GM23338 (cell line): ENCODE measurements around the gene VTCN1. TPM values are rescaled to one million over a fixed set of nuclear protein-coding genes. Genes with fewer than 3 reads are reported as not detected.

Experiments used
- ATAC-seq: fragments of 200-7000 bp; cut with Tn5 transposase; 3 replicates; pipeline ENCODE4 v1.9.1; 2020
- DNase-seq: peaks from one replicate; pipeline ENCODE4 v3.0.0-alpha.2; 2015; ENCODE audit warnings: low spot score
- H2AFZ ChIP-seq: fragments of 200-600 bp; sonication (generic); 2 replicates; pipeline ENCODE4 v1.8.0; 2016; ENCODE audit warnings: antibody characterized with exemption, mild to moderate bottlenecking, moderate library complexity
- H3F3A ChIP-seq: fragments of 200-600 bp; sonication (generic); replicated peaks from 2 replicates; pipeline ENCODE4 v1.8.0; 2017; ENCODE audit warnings: antibody characterized with exemption, mixed run types, low read depth
- H3K27ac ChIP-seq: fragments of 200-600 bp; sonication (generic); 2 replicates; pipeline ENCODE4 v1.6.1; 2016; ENCODE audit warnings: low read depth
- H3K27me3 ChIP-seq: fragments of 200-600 bp; sonication (generic); 2 replicates; pipeline ENCODE4 v1.8.0; 2016; ENCODE audit warnings: mild to moderate bottlenecking, mixed run types, moderate library complexity; ENCODE audit not compliant: insufficient read depth
- H3K36me3 ChIP-seq: fragments of 200-600 bp; sonication (generic); 2 replicates; pipeline ENCODE4 v1.8.0; 2016; ENCODE audit warnings: mild to moderate bottlenecking; ENCODE audit not compliant: insufficient read depth
- H3K4me1 ChIP-seq: fragments of 200-600 bp; sonication (generic); 2 replicates; pipeline ENCODE4 v1.8.0; 2016; ENCODE audit warnings: mild to moderate bottlenecking, moderate library complexity; ENCODE audit not compliant: insufficient read depth
- H3K4me2 ChIP-seq: fragments of 200-600 bp; sonication (generic); 2 replicates; pipeline ENCODE4 v1.7.1; 2017; ENCODE audit warnings: mixed run types
- H3K4me3 ChIP-seq: fragments of 200-600 bp; sonication (generic); 2 replicates; pipeline ENCODE4 v1.6.1; 2016; ENCODE audit warnings: mixed run types
- H3K79me2 ChIP-seq: fragments of 200-600 bp; sonication (generic); replicated peaks from 2 replicates; pipeline ENCODE4 v1.8.0; 2017; ENCODE audit warnings: mild to moderate bottlenecking; ENCODE audit not compliant: insufficient read depth
- H3K9me2 ChIP-seq: fragments of 200-600 bp; sonication (generic); 2 replicates; pipeline ENCODE4 v1.8.0; 2017; ENCODE audit not compliant: insufficient read depth
- H4K20me1 ChIP-seq: fragments of 200-600 bp; sonication (generic); replicated peaks from 2 replicates; pipeline ENCODE4 v1.8.0; 2017; ENCODE audit warnings: mild to moderate bottlenecking; ENCODE audit not compliant: insufficient read depth
- H3K27ac Mint-ChIP-seq: 2 replicates; pipeline ENCODE4 v1.8.0; 2020; ENCODE audit warnings: inconsistent platforms, mild to moderate bottlenecking, moderate library complexity, mixed read lengths
- H3K27me3 Mint-ChIP-seq: 3 replicates; pipeline ENCODE4 v1.8.0; 2022; ENCODE audit warnings: low read depth, mild to moderate bottlenecking, moderate library complexity, mixed read lengths, inconsistent platforms; ENCODE audit not compliant: insufficient read depth, poor library complexity
- H3K36me3 Mint-ChIP-seq: 3 replicates; pipeline ENCODE4 v1.8.0; 2021; ENCODE audit warnings: low read depth, mild to moderate bottlenecking, inconsistent platforms, moderate library complexity, mixed read lengths
- H3K4me1 Mint-ChIP-seq: 3 replicates; pipeline ENCODE4 v1.8.0; 2020; ENCODE audit warnings: mild to moderate bottlenecking, inconsistent platforms, mixed read lengths
- H3K4me3 Mint-ChIP-seq: 3 replicates; pipeline ENCODE4 v1.8.0; 2021; ENCODE audit warnings: moderate library complexity, mild to moderate bottlenecking, inconsistent platforms, mixed read lengths
- H3K9me3 Mint-ChIP-seq: 3 replicates; pipeline ENCODE4 v1.8.0; 2020; ENCODE audit warnings: moderate library complexity, mild to moderate bottlenecking, inconsistent platforms, mixed read lengths
- CREB1 ChIP-seq: fragments of 250-450 bp; sonication (Bioruptor Pico); IDR thresholded peaks from 2 replicates; pipeline ENCODE4 v1.5.0; 2020; ENCODE audit warnings: low read depth, mild to moderate bottlenecking, moderate library complexity
- EZH2 ChIP-seq: fragments of 200-600 bp; sonication (generic); IDR thresholded peaks from one replicate; pipeline ENCODE4 v1.8.0; 2017; ENCODE audit warnings: antibody characterized with exemption, mild to moderate bottlenecking, low read depth; ENCODE audit not compliant: unreplicated experiment
- EZH2phosphoT487 ChIP-seq: fragments of 200-600 bp; sonication (generic); IDR thresholded peaks from one replicate; pipeline ENCODE4 v1.8.1; 2018; ENCODE audit warnings: antibody characterized with exemption; ENCODE audit not compliant: unreplicated experiment
- NANOG ChIP-seq: IDR thresholded peaks from 2 replicates; pipeline ENCODE4 v1.6.1; 2016; ENCODE audit warnings: antibody characterized with exemption, borderline replicate concordance
- POLR2AphosphoS5 ChIP-seq: IDR thresholded peaks from 2 replicates; pipeline ENCODE4 v1.6.1; 2016; ENCODE audit warnings: antibody characterized with exemption, low read depth
- REST ChIP-seq: IDR thresholded peaks from one replicate; pipeline ENCODE4 v1.6.1; 2018; ENCODE audit warnings: antibody characterized with exemption; ENCODE audit not compliant: unreplicated experiment
- STAT1 ChIP-seq: IDR thresholded peaks from one replicate; pipeline ENCODE4 v1.6.1; 2016; ENCODE audit warnings: antibody characterized with exemption; ENCODE audit not compliant: unreplicated experiment
- ZNF114 ChIP-seq: fragments of 250-450 bp; sonication (Bioruptor Pico); IDR thresholded peaks from 2 replicates; pipeline ENCODE4 v1.5.0; 2020; ENCODE audit warnings: mild to moderate bottlenecking, moderate library complexity
- ZNF331 ChIP-seq: fragments of 250-450 bp; sonication (Bioruptor Pico); IDR thresholded peaks from 2 replicates; pipeline ENCODE4 v1.5.0; 2020; ENCODE audit warnings: low read depth, mild to moderate bottlenecking, moderate library complexity
- ZNF462 ChIP-seq: fragments of 250-450 bp; sonication (Bioruptor Pico); IDR thresholded peaks from 2 replicates; pipeline ENCODE4 v1.5.0; 2020; ENCODE audit warnings: mild to moderate bottlenecking, moderate library complexity
- polyA plus RNA-seq: library from polyadenylated mRNA; unstranded; fragments of >200 nt; fragmentation: Nextera tagmentation; extraction: Ambion mirVana; gene quantifications from 2 replicates; pipeline ENCODE4 v1.2.1, GENCODE V29; 2016
- total RNA-seq: library from RNA; depleted of rRNA; stranded (reverse); fragments of >200 nt; shearing (Covaris generic); gene quantifications from 2 replicates; pipeline ENCODE4 v1.2.3, GENCODE V29; 2014
- TF ChIP-seq, protein P1 (sequence below): IDR thresholded peaks from 2 replicates; pipeline ENCODE4 v1.6.1; 2016; ENCODE audit warnings: antibody characterized with exemption
- TF ChIP-seq, protein P2 (sequence below), 2 experiments: fragments of 200-600 bp in 1 of 2; sonication (generic) in 1 of 2; conservative IDR thresholded peaks; 2 replicates each; pipeline versions ENCODE4 v1.5.1 to v1.6.1; 2016 to 2017; ENCODE audit warnings: antibody characterized with exemption in 2 of 2, low read depth in 2 of 2, mild to moderate bottlenecking in 2 of 2, moderate library complexity in 1 of 2

The VTCN1 gene
- total and polyA plus RNA-seq, 2 experiments from 2014 or later, result not detected

DNA sequence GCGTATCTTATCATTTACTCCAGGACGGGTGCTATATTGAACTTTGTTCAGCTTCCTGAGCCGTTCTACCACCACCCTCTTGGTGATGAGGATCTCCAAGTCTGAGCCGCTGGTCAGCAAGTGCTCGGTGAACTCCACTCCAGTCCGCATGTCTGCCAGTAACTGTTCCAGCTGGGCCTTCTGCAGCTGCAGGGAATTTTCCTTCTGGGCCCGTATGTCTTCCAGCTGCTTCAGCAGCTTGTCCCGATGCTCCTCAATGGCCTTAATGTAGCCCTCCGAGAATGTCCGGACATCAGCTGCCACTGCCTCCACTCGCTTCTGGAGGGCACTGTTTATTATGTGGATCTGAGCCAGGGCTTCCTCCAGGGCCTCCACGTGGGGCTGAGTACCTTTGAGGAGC is 92.6 kb downstream of the VTCN1 start (continued):
- TF ChIP-seq, protein P1, sequence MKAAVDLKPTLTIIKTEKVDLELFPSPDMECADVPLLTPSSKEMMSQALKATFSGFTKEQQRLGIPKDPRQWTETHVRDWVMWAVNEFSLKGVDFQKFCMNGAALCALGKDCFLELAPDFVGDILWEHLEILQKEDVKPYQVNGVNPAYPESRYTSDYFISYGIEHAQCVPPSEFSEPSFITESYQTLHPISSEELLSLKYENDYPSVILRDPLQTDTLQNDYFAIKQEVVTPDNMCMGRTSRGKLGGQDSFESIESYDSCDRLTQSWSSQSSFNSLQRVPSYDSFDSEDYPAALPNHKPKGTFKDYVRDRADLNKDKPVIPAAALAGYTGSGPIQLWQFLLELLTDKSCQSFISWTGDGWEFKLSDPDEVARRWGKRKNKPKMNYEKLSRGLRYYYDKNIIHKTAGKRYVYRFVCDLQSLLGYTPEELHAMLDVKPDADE, result no peak
- TF ChIP-seq CREB1, result no peak

DNA sequence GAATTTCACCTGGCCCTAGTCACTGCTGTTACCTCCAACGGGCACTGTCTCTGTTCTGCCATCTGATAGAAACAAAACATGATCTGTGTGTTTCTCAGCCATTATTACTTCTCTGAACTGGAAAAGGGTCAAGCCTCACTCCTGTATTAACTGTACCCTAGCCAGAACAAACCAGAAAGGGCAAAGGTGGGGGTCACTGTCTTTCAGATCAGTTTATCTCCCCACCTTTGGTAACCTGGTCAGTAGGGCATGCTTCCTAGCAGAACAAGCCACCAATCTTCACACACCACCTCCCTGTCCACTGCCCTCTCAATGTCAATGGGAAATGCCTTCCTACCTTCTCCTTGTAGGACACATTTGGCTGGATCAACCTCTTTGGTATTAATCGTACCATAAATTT is 93.0 kb downstream of the VTCN1 start:
- Histone ChIP-seq H3K79me2 (peaks cover 4% of the 10 kb centered on the region; the same call in 1 of the 2 replicates), H3F3A (0 out of 2 replicates have a peak, but pooled peaks cover 3% of the 10 kb centered on the region), H3K36me3 (peaks cover 17% of the 10 kb centered on the region), H3K9me2 (no peaks in the 10 kb centered on the region), H3K4me1 (peaks cover 5% of the 10 kb centered on the region), H4K20me1 (no peaks in the 10 kb centered on the region), H3K4me2 (no peak overlapping the region), H3K27ac (no peak overlapping the region), H3K4me3 (no peak overlapping the region), H2AFZ (no peak overlapping the region), H3K27me3 (no peaks in the 10 kb centered on the region)
- ATAC-seq (no peak), DNase-seq (no peak)
- H3K4me3 Mint-ChIP-seq, result no peak overlapping the region
- H3K36me3 Mint-ChIP-seq, result peaks cover 40% of the 10 kb centered on the region
- no peak overlapping the region; the same call in 1 of the 2 replicates for H3K27ac Mint-ChIP-seq
- H3K4me1 Mint-ChIP-seq, result peaks cover 10% of the 10 kb centered on the region
- H3K9me3 Mint-ChIP-seq, result no peaks in the 10 kb centered on the region
- peaks cover 11% of the 10 kb centered on the region for H3K27me3 Mint-ChIP-seq
- TF ChIP-seq EZH2phosphoT487, result no peak
- no peak for TF ChIP-seq ZNF462 (CRISPR knock-in tag)
- no peak for TF ChIP-seq ZNF114 (CRISPR knock-in tag)
- TF ChIP-seq POLR2AphosphoS5, result no peak
- no peak for TF ChIP-seq REST
- no peak for TF ChIP-seq ZNF331 (CRISPR knock-in tag)
- TF ChIP-seq, protein P2, sequence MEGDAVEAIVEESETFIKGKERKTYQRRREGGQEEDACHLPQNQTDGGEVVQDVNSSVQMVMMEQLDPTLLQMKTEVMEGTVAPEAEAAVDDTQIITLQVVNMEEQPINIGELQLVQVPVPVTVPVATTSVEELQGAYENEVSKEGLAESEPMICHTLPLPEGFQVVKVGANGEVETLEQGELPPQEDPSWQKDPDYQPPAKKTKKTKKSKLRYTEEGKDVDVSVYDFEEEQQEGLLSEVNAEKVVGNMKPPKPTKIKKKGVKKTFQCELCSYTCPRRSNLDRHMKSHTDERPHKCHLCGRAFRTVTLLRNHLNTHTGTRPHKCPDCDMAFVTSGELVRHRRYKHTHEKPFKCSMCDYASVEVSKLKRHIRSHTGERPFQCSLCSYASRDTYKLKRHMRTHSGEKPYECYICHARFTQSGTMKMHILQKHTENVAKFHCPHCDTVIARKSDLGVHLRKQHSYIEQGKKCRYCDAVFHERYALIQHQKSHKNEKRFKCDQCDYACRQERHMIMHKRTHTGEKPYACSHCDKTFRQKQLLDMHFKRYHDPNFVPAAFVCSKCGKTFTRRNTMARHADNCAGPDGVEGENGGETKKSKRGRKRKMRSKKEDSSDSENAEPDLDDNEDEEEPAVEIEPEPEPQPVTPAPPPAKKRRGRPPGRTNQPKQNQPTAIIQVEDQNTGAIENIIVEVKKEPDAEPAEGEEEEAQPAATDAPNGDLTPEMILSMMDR (conservative IDR thresholded peaks at IDR 0.05; ENCODE audit: low read depth in 2 of 2), result no peak
- TF ChIP-seq CREB1, result no peak
- no peak for TF ChIP-seq NANOG
- TF ChIP-seq STAT1, result no peak
- TF ChIP-seq, protein P1, result no peak
- TF ChIP-seq EZH2, result no peak
